Measurements from ENCODE around the gene KRTAP4-2.
"Not testable (repeated sequence)": the region's sequence is repeated elsewhere in the genome, so short reads cannot be mapped to it uniquely, and the experiment has no call there.

Gene KRTAP4-2

DNA sequence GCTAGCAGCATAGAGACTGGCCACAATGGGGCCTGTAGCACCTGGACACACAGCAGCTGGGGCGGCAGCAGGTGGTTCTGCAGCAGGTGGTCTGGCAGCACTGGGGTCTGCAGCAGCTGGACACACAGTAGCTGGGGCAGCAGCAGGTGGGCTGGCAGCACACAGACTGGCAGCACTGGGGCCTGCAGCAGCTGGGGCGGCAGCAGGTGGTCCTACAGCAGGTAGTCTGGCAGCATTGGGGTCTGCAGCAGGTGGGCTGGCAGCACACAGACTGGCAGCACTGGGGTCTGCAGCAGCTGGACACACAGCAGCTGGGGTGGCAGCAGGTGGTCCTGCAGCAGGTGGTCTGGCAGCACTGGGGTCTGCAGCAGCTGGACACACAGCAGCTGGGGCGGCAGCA, 17.8 kb downstream of the KRTAP4-2 start:
- DNase-seq = not testable (repeated sequence)

DNA sequence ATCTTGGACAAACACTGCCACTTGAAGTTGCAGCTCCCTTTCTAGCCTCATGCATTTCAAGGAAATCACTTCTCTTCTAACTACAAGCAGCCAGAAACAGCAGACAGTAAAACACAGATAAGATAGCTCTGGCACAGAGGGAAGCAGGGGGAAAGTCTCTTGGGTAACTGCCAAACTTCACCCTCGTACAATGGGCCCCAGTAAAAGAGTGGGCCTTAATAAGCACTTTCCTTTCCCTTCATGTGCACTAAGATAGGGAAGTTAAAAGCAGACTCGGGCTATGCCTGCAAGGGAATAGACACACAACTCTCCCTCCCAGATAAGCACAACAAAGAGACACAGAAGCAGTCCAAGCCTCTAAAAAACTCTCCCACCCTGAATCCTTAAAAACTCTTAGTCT, 24.2 kb downstream of the KRTAP4-2 start:
- no peak for DNase-seq

DNA sequence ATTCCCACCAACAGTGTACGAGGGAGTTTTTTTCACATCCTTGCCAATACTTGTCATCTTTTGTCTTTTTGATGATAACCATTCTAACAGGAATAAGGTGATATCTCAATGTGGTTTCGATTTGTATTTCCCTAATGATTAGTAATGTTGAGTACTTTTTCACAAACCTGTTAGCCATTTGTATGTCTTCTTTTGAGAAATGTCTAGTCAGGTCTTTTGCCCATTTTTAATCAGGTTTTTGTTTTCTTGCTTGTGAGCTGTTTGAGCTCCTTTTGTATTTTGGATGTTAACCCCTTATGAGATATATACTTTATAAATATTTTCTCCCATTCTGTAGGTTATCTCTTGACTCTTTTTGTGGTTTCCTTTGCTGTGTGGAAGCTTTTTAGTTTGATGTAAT, 26.5 kb downstream of the KRTAP4-2 start:
- DNase-seq = no peak

DNA sequence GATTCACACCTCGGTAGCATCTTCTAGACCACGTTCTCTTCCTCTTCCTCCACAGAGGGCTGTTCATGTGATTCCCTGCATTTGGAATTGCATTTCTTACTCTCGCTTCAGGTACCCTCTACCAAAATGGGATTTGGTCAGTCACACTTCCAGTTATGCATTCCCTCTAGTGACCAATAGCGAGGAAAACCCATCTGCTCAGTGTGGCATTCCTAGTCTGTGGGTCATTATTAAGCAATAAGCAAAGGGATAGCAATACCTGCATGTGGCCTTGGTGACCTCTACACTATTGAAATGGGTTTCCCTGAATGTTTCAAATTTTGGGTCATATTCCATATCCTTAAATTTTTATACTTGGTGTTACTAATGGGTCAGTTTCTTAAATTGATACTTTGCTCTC, 28.0 kb downstream of the KRTAP4-2 start:
- DNase-seq = no peak

GRCh38 chr17:41149652-41149985, 28.4 kb downstream of the KRTAP4-2 start, which contains the start of gene KRTAP4-5:
Gene KRTAP4-5 (minus strand): TSS chr17:41149825. CDS start chr17:41149767, 58 bp downstream.
- no peak for DNase-seq

- not testable (repeated sequence) for DNase-seq
Measured at GRCh38 chr17:41148971-41149651, 28.9 kb downstream of the KRTAP4-2 start.

GRCh38 chr17:41147531-41148204, 30.4 kb downstream of the KRTAP4-2 start:
- no peak for DNase-seq

GRCh38 chr17:41145261-41145660, 32.8 kb downstream of the KRTAP4-2 start:
- no peak for DNase-seq

GRCh38 chr17:41144846-41145245, 33.2 kb downstream of the KRTAP4-2 start:
- no peak for DNase-seq

DNA sequence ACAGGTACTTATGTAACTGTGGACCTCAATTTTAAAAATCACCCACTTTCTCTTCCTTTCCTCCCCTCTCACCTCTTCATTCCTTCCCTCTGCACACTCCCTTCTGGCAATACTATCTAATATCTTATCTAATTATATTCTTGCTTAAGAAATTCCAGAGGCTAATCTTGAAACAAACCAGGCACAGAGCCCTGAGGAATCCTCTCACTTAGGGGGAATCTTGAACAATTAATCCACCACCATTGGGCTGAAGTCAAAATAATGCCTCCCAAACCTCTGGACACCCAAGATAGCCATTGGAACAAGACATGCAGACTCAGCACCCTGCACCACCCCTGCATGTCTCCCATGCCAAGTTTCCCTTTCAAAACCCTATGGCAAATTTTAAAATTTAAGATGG, 36.7 kb downstream of the KRTAP4-2 start:
- no peak for DNase-seq

- no peak for DNase-seq
Measured at GRCh38 chr17:41140360-41141131, 37.5 kb downstream of the KRTAP4-2 start, which contains the start of gene KRTAP4-6. Gene KRTAP4-6 (minus strand): TSS chr17:41140544. CDS start chr17:41140487, 57 bp downstream.

DNA sequence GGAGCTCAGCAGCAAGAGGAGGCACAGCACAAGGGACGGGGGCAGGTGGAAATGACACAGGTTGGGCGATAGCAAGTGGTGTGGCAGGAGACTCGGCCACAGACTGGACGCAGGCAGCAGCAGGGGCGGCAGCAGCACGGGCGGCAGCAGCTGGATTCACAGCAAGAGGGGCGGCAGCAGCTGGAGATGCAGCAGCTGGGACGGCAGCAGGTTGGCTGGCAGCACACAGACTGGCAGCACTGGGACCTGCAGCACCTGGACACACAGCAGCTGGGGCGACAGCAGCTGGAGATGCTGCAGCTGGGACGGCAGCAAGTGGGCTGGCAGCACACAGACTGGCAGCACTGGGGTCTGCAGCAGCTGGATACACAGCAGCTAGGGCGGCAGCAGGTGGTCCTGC, 38.2 kb downstream of the KRTAP4-2 start:
- DNase-seq = not testable (repeated sequence)

DNA sequence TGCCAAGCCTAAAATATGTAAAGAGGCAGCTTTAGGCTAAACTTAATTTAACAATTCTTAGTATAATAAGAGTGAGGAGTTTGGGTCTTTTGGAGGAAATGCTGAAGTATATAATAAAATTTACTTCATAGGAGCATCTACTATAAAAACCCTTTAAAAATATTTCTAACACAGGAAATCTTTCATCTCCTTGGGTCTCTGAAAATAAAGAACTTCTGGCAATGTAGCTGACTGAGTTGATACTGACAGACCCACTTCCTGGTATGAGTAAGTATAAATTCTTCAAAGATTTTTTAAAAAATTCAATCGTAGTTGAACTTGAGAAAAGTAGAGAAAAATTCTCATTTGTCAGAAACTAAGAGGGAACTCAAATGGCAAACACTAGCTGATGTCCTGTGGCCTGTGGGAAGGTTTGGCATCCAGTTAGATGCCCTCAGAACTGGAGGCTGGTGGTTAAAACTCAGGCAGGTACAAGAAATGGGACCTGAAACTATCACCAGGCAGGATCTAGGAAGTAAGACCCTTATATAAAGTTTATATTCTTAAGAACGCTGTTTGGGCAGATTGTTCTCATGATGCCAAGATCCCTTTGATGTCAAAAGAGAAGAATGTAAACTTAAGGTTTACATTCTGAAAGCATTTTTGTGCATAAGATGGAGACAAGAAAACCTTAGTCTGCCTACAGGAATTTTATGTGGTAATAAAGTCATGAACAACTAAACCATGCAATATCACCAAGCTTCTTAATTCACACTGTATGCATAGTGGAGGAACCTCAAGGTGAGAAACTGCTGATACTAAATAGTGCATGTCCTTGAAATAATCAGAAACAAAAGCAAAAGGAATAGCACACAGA, 43.9 kb downstream of the KRTAP4-2 start:
- DNase-seq = no peak

GRCh38 chr17:41131979-41132378, 46.0 kb downstream of the KRTAP4-2 start:
- no peak for DNase-seq

All from COR-L47 (cell line).